ENCODE results near the gene CYP2F1. TPM values are rescaled to one million over a fixed set of nuclear protein-coding genes. Genes with fewer than 3 reads are reported as not detected.

CYP2F1 gene
- total and polyA plus RNA-seq, 2 of the 13 experiments (the other 11 are each of a cell fraction or from before 2014, with no cell fraction given): not detected

DNA sequence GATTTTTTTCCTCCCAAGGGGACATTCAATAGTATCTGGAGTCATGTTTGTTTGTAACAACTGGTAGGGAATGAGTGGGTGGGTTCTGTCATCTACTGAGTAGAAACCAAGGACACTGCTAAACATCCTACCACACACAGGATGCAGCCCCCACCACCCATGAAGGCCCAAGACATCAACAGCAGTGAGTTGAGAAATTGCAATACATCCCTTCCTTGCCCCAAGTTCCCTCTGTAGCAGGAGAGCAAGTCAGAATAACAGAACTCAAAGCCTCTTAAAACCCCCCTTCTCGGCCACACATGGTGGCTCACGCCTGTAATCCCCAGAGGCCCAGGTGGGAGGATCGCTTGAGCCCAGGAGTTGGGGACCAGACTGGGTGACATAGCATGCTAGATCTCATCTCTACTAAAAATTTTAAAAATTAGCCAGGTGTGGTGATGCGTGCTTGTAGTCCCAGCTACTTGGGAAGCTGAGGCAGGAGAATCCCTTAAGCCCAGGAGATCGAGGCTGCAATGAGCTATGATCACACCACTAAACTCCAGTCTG lies 2.4 kb upstream of the CYP2F1 start:
- intact Hi-C loops (cut with micrococcal nuclease; ENCODE audit: unreplicated experiment): no loop called here
- no peaks in the 10 kb centered on the region for H3K36me3 ChIP-seq (replicated peaks in 1 of 2; ENCODE audit: control insufficient read depth in 1 of 2, insufficient read depth in 2 of 2, low read length in 2 of 2)
- ChIA-PET CTCF (ENCODE audit: low intra/inter-chr PET ratio, low total read pairs) (no interaction called here), POLR2A (no interaction called here)
- H3K27me3 ChIP-seq (ENCODE audit: control insufficient read depth in 1 of 2, insufficient read depth in 2 of 2, low read length in 2 of 2): peaks cover 0 to 13% of the 10 kb centered on the region in 2 experiments; a peak in 2 of 5 replicates
- H3K4me3 ChIP-seq (replicated peaks in 1 of 3; ENCODE audit: insufficient read depth in 1 of 3, low read depth in 2 of 3, low read length in 3 of 3): no peak overlapping the region
- in situ Hi-C loops (cut with HindIII; ENCODE audit: extremely low pct_ligation_motif_present, low pct_unique_long_range_greater_than_20kb): no loop called here
- H4K20me1 ChIP-seq (ENCODE audit: insufficient read depth, low read length): no peaks in the 10 kb centered on the region
- TF ChIP-seq ZKSCAN1 (IDR thresholded peaks at IDR 0.05; ENCODE audit: low read length): no peak
- TF ChIP-seq HCFC1 (IDR thresholded peaks at IDR 0.05; ENCODE audit: low read depth, low read length): no peak
- no peak for TF ChIP-seq ZNF737 (CRISPR knock-in tag; IDR thresholded peaks at IDR 0.05; ENCODE audit: borderline replicate concordance)
- TF ChIP-seq, protein P1, sequence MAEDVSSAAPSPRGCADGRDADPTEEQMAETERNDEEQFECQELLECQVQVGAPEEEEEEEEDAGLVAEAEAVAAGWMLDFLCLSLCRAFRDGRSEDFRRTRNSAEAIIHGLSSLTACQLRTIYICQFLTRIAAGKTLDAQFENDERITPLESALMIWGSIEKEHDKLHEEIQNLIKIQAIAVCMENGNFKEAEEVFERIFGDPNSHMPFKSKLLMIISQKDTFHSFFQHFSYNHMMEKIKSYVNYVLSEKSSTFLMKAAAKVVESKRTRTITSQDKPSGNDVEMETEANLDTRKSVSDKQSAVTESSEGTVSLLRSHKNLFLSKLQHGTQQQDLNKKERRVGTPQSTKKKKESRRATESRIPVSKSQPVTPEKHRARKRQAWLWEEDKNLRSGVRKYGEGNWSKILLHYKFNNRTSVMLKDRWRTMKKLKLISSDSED (CRISPR knock-in tag; IDR thresholded peaks at IDR 0.05): no peak
- no peak overlapping the region for H3K4me2 ChIP-seq (ENCODE audit: low read depth, low read length)
- H3K4me1 ChIP-seq (ENCODE audit: insufficient read depth, low read length): no peaks in the 10 kb centered on the region
- ATAC-seq: no peak
- H2AFZ ChIP-seq (ENCODE audit: low read length): no peak overlapping the region
- WGBS (ENCODE audit: low lambda C conversion rate): 21% methylated on average over 5 of the region's 5 CpGs
- H3K79me2 ChIP-seq (ENCODE audit: insufficient read depth, low read length): no peaks in the 10 kb centered on the region
- H3K9me3 ChIP-seq (ENCODE audit: low read length): no peaks in the 10 kb centered on the region
- no peak overlapping the region for H3K9ac ChIP-seq (ENCODE audit: insufficient read depth, low read depth, low read length)
- no peak overlapping the region for H3K27ac ChIP-seq (ENCODE audit: extremely low read length, insufficient read depth, low read length)
- DNase-seq (ENCODE audit: low spot score): no peak
- no peak for FAIRE-seq
- BruUV-seq (replicated peaks): no TSS peak

DNA sequence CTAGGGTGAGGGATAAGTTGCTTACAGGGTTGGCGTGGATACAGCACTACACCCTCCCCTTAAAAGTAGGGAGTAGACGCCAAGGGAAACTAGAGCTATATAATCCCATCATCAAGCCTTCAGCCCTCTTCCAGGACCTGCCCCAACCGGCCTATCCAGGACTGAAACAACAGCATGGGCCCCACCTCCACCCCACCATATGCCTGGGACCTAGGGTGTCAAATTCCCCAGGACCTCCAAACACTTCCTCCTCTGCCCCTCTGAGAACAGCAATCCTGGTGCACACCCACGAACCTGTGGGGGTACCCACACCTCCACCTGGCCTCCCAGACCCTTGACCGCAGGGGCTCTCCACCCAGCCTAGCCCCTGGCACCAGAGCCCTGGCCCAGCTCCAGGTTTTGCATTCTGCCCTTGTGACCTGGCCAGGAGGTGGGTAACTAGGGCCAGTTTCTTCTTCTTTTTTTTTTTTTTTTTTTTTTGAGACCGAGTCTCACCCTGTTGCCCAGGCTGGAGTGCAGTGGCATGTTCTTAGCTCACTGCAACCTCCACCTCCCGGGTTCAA lies 1.4 kb upstream of the CYP2F1 start:
- no peak for DNase-seq (ENCODE audit: low spot score)
- Histone ChIP-seq H3K27ac (ENCODE audit: extremely low read length, insufficient read depth, low read length) (no peak overlapping the region), H4K20me1 (ENCODE audit: insufficient read depth, low read length) (no peaks in the 10 kb centered on the region), H3K27me3 (ENCODE audit: control insufficient read depth in 1 of 2, insufficient read depth in 2 of 2, low read length in 2 of 2) (peaks cover 0 to 13% of the 10 kb centered on the region in 2 experiments; a peak in 2 of 5 replicates), H3K4me2 (ENCODE audit: low read depth, low read length) (no peak overlapping the region), H3K9ac (ENCODE audit: insufficient read depth, low read depth, low read length) (no peak overlapping the region), H3K36me3 (replicated peaks in 1 of 2; ENCODE audit: control insufficient read depth in 1 of 2, insufficient read depth in 2 of 2, low read length in 2 of 2) (no peaks in the 10 kb centered on the region), H3K9me3 (ENCODE audit: low read length) (no peaks in the 10 kb centered on the region), H3K79me2 (ENCODE audit: insufficient read depth, low read length) (no peaks in the 10 kb centered on the region), H2AFZ (ENCODE audit: low read length) (no peak overlapping the region), H3K4me3 (replicated peaks in 1 of 3; ENCODE audit: insufficient read depth in 1 of 3, low read depth in 2 of 3, low read length in 3 of 3) (no peak overlapping the region), H3K4me1 (ENCODE audit: insufficient read depth, low read length) (no peaks in the 10 kb centered on the region)
- 12% methylated on average over 7 of the region's 7 CpGs for WGBS (ENCODE audit: low lambda C conversion rate)
- no peak for ATAC-seq
- in situ Hi-C loops (cut with HindIII; ENCODE audit: extremely low pct_ligation_motif_present, low pct_unique_long_range_greater_than_20kb): no loop called here
- POLR2A ChIA-PET: no interaction called here
- BruUV-seq (replicated peaks): no TSS peak
- no peak for FAIRE-seq
- CTCF ChIA-PET (ENCODE audit: low intra/inter-chr PET ratio, low total read pairs): no interaction called here
- intact Hi-C loops (cut with micrococcal nuclease; ENCODE audit: unreplicated experiment): no loop called here
- TF ChIP-seq ZFX (CRISPR knock-in tag; IDR thresholded peaks at IDR 0.05; ENCODE audit: low read depth) (no peak), CCAR2 (optimal IDR thresholded peaks at IDR 0.05; ENCODE audit: low read depth, low read length) (no peak), ZBTB1 (CRISPR knock-in tag; IDR thresholded peaks at IDR 0.05; ENCODE audit: borderline replicate concordance) (no peak), ZNF549 (CRISPR knock-in tag; IDR thresholded peaks at IDR 0.05) (no peak), ZNF501 (CRISPR knock-in tag; IDR thresholded peaks at IDR 0.05) (no peak), WIZ (CRISPR knock-in tag; IDR thresholded peaks at IDR 0.05) (no peak), TSC22D2 (CRISPR knock-in tag; IDR thresholded peaks at IDR 0.05; ENCODE audit: borderline replicate concordance) (no peak), HDAC1 (CRISPR knock-in tag; IDR thresholded peaks at IDR 0.05) (no peak)

Measured in HepG2 (cell line).